HG03565 (cell line): ENCODE data around the gene TFDP2.
A peak's percentile ranks its signal among the peaks of the same experiment; 100 is the strongest.
"Not testable (repeated sequence)": the region's sequence is repeated elsewhere in the genome, so short reads cannot be mapped to it uniquely, and the experiment has no call there.

Experiments
- ATAC-seq: cut with Tn5 transposase; IDR thresholded peaks from one replicate; pipeline ENCODE4 v1.9.1; 2021; ENCODE audit warnings: mild to moderate bottlenecking, moderate library complexity; ENCODE audit not compliant: unreplicated experiment

TFDP2 gene, protein sequence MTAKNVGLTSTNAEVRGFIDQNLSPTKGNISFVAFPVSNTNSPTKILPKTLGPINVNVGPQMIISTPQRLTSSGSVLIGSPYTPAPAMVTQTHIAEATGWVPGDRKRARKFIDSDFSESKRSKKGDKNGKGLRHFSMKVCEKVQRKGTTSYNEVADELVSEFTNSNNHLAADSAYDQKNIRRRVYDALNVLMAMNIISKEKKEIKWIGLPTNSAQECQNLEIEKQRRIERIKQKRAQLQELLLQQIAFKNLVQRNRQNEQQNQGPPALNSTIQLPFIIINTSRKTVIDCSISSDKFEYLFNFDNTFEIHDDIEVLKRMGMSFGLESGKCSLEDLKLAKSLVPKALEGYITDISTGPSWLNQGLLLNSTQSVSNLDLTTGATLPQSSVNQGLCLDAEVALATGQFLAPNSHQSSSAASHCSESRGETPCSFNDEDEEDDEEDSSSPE

DNA sequence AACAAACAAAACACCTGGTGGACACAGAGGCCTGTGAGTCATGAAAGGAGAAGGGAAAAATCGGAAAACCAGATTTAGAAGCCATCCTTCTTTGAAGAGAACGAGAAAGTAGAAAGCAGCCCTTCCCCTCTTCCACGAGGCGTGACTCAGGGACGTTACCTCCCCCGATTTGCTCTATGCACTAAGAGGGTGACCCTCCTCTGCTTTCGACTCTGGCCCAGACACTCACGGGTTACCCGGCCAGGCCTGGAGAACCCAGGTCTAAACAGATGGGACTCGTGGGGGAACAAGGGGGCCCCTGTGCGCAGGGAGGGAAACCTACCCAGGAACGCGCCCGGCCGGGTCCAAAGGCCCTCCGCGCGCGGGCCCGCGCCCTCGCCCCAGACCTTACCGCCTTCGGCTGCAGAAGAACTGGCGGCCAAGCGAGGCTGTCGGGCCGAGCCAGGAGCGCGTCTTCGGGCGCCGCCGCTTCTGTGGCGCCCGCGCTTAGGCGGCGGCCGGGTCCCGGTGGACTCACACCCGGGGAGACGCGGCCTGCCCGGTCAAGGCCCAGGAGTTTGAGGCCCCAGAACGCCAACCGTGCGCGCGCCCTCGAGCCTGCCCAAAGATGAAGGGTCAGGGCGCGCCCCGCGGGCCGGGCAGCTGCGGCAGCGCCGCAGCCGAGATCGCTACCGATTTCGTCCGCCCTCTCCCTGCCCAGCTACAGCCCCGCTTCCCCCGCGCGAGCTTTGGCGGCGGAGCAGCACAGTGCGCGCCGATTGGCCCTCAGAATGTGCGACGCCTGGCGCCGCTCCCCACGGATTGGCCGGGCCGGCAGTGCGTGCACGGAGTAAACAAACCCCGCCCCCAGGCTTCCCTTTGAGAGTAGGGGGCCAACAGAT lies at the start of gene TFDP2:
TSS of gene TFDP2 (minus strand) at position 753 of the 881 bp plus-strand sequence. CDS start 47,795 bp downstream, outside the sequence.
- peak; percentile 96 for ATAC-seq

GRCh38 chr3:142188846-142189245 lies 39.5 kb upstream of the TFDP2 start:
- ATAC-seq, result no peak

DNA sequence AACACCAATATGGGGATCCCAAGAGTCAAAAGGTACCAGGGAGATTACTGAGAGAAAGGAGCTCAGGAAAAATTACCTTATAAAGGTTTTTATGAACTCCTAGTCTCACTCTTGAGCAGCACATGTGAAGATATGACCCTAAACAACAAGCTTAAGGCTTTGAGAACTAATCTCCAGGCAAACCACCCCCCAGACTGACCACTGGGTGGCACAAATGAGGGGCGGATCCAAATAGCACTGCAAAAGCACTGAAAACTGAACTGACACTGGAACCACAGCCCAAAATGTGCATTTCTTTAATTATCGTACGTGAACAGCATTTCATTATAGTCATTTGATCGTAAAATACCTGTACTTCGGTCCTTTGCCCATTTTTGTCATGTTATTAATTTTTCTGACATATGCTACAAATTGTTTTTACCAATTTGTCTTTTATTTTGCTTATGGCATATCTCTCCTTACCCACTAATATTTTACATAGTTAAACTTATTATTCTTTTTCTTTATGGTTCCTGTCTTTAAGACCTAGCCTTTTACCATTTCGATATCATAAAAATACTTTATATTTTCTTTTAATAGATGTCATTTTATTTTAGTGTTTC lies 31.5 kb upstream of the TFDP2 start:
- ATAC-seq, result no peak

DNA sequence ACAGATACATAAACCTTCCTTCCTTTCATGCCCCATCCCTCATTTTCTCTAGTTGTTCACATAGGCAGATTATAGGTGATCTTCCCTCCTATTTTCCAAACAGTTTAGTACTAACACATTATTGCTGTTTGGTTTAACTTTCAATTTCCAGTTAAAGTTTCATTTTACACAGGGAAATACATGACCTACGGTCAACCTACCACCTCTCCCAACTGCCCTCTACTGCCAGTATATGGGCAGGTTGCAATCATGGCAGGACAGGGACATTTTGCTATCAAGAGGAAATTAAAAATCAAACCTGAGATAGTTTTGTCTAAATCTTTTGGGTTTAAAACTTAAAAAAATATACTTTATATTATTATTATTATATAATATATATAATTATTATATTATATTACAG lies 26.1 kb upstream of the TFDP2 start:
- ATAC-seq, result no peak

DNA sequence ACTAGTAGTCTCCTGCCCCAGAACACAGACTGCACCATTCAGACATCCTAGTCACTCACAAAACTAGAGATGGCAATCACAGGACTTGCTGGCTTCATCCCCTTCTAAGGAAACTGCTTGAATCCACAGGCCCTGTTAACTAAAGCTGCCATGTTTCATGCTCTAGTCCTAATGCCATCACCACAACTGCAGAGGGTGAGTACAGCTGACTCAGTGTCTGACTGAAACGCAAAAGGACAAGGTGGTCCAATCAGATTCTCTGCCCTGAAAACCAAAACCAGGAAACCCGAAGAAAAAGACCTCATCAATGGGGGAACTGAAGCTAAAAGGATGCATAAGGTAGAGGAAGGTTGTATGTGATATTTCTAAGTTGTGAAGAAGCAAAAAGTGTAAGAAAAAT lies 25.2 kb upstream of the TFDP2 start:
- no peak for ATAC-seq

DNA sequence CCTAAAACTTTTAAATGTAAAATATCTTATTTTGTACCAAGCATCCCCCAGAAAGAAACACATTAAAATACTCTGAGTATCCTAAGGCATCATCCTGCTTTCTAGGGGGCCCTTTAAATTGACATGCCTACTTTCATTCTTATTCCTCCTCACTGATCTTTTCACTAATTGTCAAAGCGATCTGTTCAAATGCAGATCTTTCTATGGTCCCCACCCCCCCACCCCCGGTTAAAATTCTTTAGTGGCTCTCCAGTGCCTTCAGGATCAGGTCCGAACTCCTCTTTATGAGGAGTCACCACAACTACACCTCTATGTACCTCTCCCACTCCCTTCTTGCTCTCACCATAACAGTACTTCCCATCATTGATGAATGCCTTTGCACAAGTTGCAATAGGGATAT lies 19.2 kb upstream of the TFDP2 start:
- no peak for ATAC-seq

GRCh38 chr3:142165194-142165593 lies 15.8 kb upstream of the TFDP2 start:
- ATAC-seq, result no peak

DNA sequence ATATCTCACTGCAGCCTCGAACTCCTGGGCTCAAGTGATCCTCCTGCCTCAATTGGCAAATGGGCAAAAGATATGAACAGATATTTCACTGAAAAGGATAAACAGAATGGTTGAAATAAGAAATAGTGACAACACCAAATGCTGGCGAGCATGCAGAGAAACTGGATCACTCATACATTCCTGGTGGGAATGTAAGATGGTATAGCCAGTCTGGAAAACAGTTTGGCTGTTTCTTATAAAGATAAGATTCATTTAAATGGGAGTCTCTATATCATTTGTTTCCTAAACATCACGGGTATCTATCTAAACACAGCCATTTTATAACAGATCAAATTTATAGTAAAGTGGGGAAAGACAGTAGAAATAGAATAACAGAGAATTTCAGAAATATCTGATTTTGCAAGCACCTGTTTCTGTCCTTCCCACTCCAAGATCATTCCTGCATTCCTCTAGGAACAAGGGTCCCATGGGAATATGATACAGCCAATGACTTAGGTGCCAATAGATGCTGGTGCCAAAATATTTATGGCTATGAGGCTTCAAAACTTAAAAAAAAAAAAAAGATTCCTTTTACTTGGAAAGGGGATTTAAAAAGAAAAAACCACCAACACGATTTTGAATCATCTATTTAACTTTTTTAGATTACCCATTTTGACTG lies 9.9 kb upstream of the TFDP2 start:
- no peak for ATAC-seq

DNA sequence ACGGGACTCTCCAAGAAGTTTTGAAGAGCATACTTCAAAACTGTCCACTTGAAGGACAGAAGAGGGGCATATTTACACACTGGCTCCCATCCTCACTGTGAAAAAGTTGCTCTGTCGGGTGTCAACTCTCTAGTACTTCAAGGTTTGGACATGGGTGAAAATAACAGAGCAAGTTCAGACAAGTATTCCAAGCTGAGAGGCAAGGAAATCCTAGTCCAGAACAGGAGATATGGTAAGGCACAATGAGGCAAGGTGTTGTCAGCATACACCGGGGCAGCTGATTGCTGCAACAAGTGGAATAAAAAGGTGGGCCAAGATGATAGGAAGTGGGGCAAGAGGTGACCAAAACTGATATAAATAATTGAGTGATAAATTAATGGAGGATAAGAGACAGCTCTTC lies 4.8 kb upstream of the TFDP2 start:
- ATAC-seq, result no peak

- no peak for ATAC-seq
Observed at GRCh38 chr3:142152384-142152783, 3.0 kb upstream of the TFDP2 start.

GRCh38 chr3:142151828-142152227 lies 2.5 kb upstream of the TFDP2 start:
- ATAC-seq, result no peak

DNA sequence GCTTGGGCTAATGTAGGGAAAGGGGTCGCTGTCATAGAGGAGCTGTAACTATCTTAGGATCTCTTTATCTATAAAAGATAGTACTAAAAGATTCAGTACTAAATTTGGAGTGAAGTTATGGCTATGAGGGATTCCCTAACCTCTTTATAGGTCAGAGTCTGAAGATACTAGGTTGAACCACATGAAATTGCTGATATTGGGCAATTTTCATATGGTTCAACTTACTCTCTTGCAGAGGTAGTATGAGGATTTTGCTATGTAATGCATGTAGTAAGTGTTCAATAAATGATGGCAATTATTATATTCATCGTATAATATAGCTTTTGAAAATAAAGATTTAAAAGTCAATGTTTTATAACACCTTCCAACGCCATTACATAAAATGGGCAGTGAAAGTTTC lies 1.9 kb upstream of the TFDP2 start:
- ATAC-seq, result no peak

GRCh38 chr3:142150271-142150670 lies 927 bp upstream of the TFDP2 start:
- ATAC-seq, result no peak

DNA sequence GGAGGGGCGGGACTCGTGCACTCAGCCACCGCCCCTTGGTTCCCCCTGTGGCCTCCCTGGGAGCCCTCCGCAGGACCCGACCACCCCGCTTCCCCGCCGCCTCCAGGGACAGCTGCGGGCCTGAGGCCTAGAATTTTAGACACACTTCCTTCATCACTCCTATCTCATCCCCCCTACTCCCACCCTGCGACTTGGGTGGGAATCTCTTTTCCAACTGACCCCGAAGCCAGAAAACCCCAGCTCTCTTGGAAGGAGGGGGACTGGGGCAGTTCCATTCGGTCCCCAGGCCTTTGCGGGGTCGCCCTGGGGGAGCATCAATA lies 289 bp upstream of the TFDP2 start:
- ATAC-seq, result no peak

DNA sequence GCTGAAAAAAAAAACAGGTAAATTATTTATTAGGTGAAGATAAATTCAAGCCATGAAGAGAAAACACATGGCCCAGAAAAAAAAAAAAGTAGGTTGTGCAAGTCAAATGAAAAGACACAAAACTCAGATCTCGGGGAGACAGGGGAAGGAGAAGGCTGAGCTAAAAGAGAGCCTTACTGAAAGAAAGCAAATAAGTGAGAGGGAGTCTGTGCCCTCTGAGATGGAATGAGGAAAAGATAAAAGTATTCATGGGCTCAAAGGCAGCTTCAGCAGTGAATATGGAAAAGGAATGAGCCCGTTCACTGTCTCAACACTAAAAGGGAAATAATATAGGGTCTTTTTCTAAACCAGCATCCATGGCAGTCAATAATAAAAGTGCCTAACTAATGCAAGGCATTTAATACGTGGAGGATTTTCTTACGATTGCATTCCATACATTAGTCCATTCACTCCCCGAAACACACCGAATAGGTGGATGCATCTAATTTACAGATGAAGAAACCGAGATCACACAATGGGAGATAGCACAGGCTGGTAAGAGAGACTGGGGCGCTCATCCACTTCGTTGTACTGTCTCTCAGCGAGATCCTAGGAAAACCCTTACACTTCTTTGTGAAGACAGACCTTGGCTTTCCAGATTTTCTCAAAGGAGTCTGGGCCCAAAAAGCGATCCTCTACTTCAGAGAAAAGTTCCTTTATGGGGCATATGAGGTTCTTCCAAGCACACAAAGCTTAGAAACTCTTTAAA lies 1.1 kb downstream of the TFDP2 start:
- ATAC-seq, result no peak

DNA sequence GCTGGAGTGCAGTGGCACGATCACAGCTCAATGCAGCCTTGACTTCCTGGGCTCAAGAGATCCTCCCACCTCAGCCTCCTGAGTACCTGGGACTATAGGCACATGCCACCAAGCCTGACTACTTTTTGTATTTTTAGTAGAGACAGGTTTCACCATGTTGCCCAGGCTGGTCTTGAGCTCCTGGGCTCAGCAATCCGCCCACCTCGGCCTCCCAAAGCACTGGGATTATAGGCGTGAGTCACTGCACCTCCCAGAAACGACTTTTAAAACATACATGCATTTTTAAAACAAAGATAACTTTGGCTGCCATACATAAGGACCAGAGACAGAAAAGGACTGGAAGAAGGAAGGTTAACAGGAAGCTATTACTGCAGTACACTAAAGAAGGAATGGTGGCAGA lies 4.8 kb downstream of the TFDP2 start:
- ATAC-seq, result not testable (repeated sequence)

- ATAC-seq, result not testable (repeated sequence)
Observed at GRCh38 chr3:142140608-142141285, 8.6 kb downstream of the TFDP2 start.

- ATAC-seq, result not testable (repeated sequence)
Observed at GRCh38 chr3:142137089-142137488, 12.3 kb downstream of the TFDP2 start.

GRCh38 chr3:142134799-142135325 lies 14.5 kb downstream of the TFDP2 start:
- ATAC-seq, result no peak
